AG09309 (cell line): ENCODE results near the gene NOXRED1.

Source experiments
- DNase-seq: peaks from one replicate; pipeline ENCODE4 v3.0.0-alpha.2; 2010; ENCODE audit warnings: low read depth
- H3K4me3 ChIP-seq: 2 replicates; pipeline ENCODE4 v1.5.1; 2011; ENCODE audit warnings: mild to moderate bottlenecking, low read depth, low read length, moderate library complexity; ENCODE audit not compliant: control insufficient read depth
- TF ChIP-seq, protein P1 (sequence below): IDR thresholded peaks from 2 replicates; pipeline ENCODE4 v1.5.1; 2011; ENCODE audit warnings: mild to moderate bottlenecking, low read depth, low read length, inconsistent platforms; ENCODE audit not compliant: insufficient read depth, control insufficient read depth; ENCODE audit errors: missing control alignments

The NOXRED1 gene

DNA sequence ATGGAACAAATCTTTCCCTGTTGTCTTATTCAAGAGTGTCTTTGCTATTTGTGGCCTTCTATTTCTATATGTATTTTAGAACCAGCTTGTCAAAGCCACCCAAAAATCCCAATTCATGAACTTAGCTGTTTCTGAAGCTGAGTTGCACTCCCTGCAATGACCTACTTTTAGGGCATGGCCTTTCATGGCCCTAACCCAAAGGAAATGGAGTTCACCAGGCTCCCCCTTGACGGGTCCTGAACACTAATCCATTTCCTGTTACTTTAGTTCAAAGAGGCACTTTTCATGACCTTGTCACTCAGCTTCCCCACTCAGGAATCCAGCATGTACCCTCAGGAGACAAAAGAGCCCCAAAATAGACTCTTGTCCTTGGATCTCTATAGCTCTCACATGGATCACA lies 54.0 kb downstream of the NOXRED1 start:
- DNase-seq, result no peak
- H3K4me3 ChIP-seq, result no peak overlapping the region

DNA sequence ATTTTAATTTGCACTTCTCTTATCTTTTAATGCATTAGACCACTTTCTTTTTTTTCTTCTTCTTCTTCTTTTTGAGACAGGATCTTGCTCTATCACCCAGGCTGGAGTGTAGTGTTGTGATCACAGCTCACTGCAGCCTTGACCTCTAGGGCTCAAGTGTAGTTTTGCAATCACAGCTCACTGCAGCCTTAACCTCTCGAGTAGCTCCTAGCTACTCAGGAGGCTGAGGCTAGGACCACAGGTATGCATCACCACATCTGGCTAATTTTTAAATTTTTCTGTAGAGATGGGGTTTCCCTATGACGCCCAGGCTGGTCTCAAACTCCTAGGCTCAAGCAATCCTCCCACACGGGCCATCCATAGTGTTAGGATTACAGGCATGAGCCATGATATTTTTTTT lies 59.2 kb downstream of the NOXRED1 start:
- no peak for DNase-seq
- no peak overlapping the region for H3K4me3 ChIP-seq
- TF ChIP-seq, protein P1, sequence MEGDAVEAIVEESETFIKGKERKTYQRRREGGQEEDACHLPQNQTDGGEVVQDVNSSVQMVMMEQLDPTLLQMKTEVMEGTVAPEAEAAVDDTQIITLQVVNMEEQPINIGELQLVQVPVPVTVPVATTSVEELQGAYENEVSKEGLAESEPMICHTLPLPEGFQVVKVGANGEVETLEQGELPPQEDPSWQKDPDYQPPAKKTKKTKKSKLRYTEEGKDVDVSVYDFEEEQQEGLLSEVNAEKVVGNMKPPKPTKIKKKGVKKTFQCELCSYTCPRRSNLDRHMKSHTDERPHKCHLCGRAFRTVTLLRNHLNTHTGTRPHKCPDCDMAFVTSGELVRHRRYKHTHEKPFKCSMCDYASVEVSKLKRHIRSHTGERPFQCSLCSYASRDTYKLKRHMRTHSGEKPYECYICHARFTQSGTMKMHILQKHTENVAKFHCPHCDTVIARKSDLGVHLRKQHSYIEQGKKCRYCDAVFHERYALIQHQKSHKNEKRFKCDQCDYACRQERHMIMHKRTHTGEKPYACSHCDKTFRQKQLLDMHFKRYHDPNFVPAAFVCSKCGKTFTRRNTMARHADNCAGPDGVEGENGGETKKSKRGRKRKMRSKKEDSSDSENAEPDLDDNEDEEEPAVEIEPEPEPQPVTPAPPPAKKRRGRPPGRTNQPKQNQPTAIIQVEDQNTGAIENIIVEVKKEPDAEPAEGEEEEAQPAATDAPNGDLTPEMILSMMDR, result no peak

More for the DNA sequence above, 54.0 kb downstream of the NOXRED1 start:
- TF ChIP-seq, protein P1, result no peak

GRCh38 chr14:77359626-77360025 lies 63.7 kb downstream of the NOXRED1 start:
- TF ChIP-seq, protein P1, result no peak
- H3K4me3 ChIP-seq, result no peak overlapping the region
- no peak for DNase-seq

DNA sequence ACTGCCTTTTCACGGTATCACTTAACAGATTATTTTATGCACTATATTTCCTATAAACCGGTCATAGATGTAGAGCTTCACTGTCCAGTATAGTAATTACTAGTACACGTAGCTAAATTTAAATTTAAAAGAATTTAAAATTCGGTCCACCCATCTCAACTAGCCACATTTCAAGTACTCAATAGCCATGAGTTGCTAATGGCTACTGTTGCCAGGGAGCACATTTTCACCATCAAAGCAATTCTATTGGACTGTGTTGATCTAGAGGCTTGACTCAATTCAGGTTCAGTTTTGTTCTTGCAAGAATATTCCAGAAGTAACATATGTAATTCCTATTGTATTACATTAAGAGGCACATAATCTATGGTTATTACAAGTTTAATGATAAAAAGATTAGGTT lies 66.4 kb downstream of the NOXRED1 start:
- H3K4me3 ChIP-seq, result no peak overlapping the region
- DNase-seq, result no peak
- TF ChIP-seq, protein P1, result no peak

DNA sequence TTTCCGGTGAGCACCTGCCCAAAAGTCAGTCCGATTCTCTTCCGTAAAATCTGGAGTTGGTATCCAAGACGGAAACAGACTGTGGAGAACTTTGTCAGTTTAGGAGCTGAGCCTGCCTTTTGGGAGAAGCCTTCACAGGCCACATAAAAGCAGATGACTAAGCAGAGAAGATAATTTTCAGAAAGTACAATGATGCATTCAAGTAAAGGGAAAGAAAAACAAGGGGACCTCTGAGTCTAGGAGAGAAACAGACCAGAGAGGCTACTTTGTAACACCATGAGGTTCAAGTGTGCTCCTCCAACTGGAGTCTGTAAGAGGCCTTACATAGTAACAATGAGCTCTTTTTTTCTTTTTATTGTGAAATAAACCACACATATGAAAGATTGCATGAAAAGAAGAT lies 67.5 kb downstream of the NOXRED1 start:
- DNase-seq, result no peak
- TF ChIP-seq, protein P1, result no peak
- no peak overlapping the region for H3K4me3 ChIP-seq

DNA sequence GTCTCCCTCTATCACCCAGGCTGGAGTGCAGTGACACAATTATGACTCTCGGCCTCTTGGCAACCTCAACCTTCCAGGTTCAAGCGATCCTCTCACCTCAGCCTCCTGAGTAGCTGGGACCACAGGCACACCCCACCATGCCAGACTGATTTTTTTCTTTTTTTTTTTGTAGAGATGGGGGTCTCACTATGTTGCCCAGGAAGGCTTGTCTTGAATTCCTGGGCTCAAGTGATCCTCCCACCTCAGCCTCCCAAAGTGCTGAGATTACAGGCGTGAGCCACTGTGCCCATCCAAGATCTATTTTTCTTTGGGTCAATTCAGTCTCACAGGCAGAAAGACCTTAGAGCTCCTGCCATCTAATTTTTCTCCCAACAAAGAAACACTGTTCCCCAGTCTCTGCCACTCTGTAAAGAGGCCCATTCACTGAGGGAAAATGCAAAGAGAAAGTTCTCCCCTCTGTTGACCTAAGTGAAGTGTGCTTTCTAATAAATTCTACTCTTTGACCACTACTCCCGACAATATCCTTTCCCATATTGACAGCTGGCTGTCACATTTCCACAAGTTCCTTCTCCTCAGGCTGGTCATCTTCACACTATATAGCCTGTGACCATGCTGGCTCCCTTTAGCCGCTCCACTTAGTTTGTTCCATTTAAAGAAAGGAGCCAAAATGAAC lies 69.7 kb downstream of the NOXRED1 start:
- H3K4me3 ChIP-seq, result no peak overlapping the region
- no peak for DNase-seq
- TF ChIP-seq, protein P1, result no peak
